LNCAP (cell line): ENCODE measurements around the gene NT5DC4.

Experiments used
- TF ChIP-seq, protein P1 (sequence below): fragments of 450-650 bp; IDR thresholded peaks from 2 replicates; pipeline ENCODE4 v1.5.1; 2017; ENCODE audit warnings: mild to moderate bottlenecking

NT5DC4 gene

GRCh38 chr2:112718863-112719370 lies 1.9 kb upstream of the NT5DC4 start:
- TF ChIP-seq, protein P1, sequence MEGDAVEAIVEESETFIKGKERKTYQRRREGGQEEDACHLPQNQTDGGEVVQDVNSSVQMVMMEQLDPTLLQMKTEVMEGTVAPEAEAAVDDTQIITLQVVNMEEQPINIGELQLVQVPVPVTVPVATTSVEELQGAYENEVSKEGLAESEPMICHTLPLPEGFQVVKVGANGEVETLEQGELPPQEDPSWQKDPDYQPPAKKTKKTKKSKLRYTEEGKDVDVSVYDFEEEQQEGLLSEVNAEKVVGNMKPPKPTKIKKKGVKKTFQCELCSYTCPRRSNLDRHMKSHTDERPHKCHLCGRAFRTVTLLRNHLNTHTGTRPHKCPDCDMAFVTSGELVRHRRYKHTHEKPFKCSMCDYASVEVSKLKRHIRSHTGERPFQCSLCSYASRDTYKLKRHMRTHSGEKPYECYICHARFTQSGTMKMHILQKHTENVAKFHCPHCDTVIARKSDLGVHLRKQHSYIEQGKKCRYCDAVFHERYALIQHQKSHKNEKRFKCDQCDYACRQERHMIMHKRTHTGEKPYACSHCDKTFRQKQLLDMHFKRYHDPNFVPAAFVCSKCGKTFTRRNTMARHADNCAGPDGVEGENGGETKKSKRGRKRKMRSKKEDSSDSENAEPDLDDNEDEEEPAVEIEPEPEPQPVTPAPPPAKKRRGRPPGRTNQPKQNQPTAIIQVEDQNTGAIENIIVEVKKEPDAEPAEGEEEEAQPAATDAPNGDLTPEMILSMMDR, result no peak

DNA sequence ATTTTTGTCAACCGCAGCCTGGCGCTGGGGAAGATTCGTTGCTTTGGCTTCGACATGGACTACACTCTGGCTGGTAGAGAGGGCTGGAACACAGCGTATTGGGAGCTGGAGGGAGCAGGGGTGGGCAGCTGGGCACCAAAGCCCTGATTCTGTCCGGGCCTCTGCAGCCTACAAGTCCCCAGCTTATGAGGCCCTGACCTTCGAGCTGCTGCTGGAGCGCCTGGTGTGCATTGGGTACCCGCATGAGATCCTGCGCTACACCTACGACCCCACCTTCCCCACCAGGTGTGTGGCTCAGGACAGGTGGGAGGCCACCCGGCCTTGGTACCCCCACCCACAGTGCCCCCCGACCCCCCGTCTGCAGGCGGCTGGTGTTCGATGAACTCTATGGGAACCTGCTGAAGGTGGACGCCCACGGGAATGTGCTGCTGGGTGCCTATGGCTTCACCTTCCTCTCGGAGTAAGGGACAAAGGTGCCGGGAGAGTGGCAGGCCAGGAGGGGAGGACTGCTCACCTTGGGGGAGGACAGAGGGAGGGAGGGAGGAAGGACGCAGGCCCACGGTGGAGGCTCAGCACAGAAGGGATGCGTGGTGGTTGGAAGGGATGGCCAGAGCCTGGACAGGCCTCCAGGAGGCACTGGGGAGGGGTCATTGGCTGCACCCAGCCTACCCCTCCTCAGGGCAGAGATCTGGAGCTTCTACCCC lies 1.2 kb downstream of the NT5DC4 start:
- TF ChIP-seq, protein P1, result no peak

GRCh38 chr2:112722816-112723546 lies 2.2 kb downstream of the NT5DC4 start:
- TF ChIP-seq, protein P1, result no peak

- TF ChIP-seq, protein P1, result no peak
These were observed 2.7 kb downstream of the NT5DC4 start for GRCh38 chr2:112723547-112723940.

- TF ChIP-seq, protein P1, result no peak
These were observed 3.2 kb downstream of the NT5DC4 start for GRCh38 chr2:112723995-112724394.

DNA sequence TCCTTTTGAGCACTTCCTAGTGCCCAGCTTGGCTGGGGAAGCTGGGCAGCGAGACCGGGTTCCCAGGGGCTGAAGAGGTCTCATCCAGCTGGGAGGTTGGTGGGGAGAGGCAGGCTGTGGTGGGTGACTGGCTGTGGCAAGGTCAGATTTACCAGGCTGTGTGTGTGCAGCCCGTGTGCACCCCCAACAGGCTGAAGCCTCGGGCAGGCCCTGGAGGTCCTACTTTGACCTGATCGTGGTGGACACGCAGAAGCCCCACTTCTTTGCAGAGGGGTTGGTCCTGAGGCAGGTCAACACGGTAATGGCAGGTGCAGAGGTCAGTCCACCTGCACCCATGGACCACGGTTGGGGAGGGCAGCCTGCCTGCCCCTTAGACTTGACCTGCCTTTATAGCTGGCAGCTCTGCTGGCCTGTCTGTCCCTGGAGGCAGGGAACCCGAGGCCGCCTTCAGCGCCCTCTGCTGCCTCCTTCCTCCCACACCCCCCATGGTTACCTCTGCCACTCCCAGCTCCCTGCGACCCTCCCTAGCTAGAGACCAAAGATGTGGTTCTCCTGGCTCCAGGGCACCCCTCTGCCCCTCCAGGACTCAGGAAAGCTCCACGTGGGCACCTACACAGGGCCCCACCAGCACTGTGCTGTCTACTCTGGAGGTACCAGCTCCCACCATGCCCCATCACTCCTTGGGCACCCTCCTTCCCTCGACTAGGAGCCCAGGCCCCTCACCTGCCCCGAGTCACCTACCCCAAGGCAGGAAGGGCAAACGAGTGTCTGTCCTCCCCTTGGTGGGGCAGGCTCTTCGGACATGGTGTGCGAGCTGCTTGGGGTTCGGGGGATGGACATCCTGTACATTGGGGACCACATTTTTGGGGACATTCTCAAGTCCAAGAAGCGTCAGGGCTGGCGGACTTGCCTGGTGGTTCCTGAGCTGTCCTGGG lies 4.0 kb downstream of the NT5DC4 start:
- TF ChIP-seq, protein P1, result 0 out of 2 replicates have a peak, but pooled peaks have one; percentile 8
